ENCODE results near the gene TPK1.

DNA sequence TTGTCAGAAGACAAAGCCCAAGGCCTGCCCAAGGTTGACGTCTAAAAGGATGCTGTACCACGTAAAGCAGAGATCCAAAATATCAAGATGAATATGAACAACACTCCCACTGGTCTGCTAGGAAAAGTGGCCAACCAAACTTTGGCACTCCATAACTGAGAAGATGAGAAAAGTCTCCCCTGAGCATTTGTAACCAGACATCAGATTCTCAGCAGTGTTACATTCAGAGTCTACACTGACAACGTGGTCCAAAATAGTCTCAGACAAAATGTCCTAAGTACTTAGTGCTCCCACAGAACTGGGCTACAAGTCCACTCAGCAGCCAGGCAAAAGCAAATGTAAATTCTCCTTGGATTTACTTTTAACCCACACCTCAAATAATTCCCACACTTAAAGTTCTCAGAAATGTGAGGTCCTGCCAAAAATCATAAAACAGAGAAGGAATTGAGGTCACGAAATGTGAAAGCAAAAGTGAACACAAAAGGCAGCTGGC is 247.2 kb downstream of the TPK1 start:
- TF ChIP-seq, protein P1, sequence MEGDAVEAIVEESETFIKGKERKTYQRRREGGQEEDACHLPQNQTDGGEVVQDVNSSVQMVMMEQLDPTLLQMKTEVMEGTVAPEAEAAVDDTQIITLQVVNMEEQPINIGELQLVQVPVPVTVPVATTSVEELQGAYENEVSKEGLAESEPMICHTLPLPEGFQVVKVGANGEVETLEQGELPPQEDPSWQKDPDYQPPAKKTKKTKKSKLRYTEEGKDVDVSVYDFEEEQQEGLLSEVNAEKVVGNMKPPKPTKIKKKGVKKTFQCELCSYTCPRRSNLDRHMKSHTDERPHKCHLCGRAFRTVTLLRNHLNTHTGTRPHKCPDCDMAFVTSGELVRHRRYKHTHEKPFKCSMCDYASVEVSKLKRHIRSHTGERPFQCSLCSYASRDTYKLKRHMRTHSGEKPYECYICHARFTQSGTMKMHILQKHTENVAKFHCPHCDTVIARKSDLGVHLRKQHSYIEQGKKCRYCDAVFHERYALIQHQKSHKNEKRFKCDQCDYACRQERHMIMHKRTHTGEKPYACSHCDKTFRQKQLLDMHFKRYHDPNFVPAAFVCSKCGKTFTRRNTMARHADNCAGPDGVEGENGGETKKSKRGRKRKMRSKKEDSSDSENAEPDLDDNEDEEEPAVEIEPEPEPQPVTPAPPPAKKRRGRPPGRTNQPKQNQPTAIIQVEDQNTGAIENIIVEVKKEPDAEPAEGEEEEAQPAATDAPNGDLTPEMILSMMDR (IDR thresholded peaks at IDR 0.05) = no peak
- TF ChIP-seq CBX2 (IDR thresholded peaks at IDR 0.05; ENCODE audit: borderline replicate concordance, low read depth) (no peak), RAD21 (conservative IDR thresholded peaks at IDR 0.05 in 1 of 2, IDR thresholded peaks at IDR 0.05 in 1 of 2) (no peak), SMC3 (IDR thresholded peaks at IDR 0.05) (no peak), ZSCAN20 (CRISPR knock-in tag; IDR thresholded peaks at IDR 0.05) (no peak)
- TF ChIP-seq, protein P2, sequence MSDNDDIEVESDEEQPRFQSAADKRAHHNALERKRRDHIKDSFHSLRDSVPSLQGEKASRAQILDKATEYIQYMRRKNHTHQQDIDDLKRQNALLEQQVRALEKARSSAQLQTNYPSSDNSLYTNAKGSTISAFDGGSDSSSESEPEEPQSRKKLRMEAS (IDR thresholded peaks at IDR 0.05) = no peak
